ENCODE measurements around the gene RPTOR. TPM values are rescaled to one million over a fixed set of nuclear protein-coding genes. Genes with fewer than 3 reads are reported as not detected.

The RPTOR gene
- total RNA-seq, 1 experiment from 2014 or later, result 58.0 TPM

GRCh38 chr17:80780381-80781198 lies 236.0 kb downstream of the RPTOR start:
- Histone ChIP-seq H3K9me3 (ENCODE audit: control insufficient read depth, insufficient read depth, low read depth, low read length) (no peaks in the 10 kb centered on the region), H3K4me3 (ENCODE audit: low read depth in 2 of 2, low read length in 2 of 2) (no peak overlapping the region), H3K4me1 (ENCODE audit: control insufficient read depth, insufficient read depth, low read length) (peaks cover 5% of the 10 kb centered on the region; the same call in 1 of the 2 replicates), H3K27me3 (ENCODE audit: control insufficient read depth, insufficient read depth, low read length) (no peaks in the 10 kb centered on the region), H3K27ac (ENCODE audit: low read length) (no peak overlapping the region), H3K36me3 (ENCODE audit: control insufficient read depth, insufficient read depth, low read length) (no peaks in the 10 kb centered on the region)
- DNase-seq (ENCODE audit: low read depth, low spot score), result no peak
- in situ Hi-C loops (cut with HindIII; ENCODE audit: low pct_unique_long_range_greater_than_20kb, low sequenced_read_pairs) (no loop called here), intact Hi-C loops (cut with micrococcal nuclease; ENCODE audit: unreplicated experiment) (no loop called here)
- POLR2A ChIA-PET, result no interaction called here
- ATAC-seq, result no peak
- TF ChIP-seq, protein P1, sequence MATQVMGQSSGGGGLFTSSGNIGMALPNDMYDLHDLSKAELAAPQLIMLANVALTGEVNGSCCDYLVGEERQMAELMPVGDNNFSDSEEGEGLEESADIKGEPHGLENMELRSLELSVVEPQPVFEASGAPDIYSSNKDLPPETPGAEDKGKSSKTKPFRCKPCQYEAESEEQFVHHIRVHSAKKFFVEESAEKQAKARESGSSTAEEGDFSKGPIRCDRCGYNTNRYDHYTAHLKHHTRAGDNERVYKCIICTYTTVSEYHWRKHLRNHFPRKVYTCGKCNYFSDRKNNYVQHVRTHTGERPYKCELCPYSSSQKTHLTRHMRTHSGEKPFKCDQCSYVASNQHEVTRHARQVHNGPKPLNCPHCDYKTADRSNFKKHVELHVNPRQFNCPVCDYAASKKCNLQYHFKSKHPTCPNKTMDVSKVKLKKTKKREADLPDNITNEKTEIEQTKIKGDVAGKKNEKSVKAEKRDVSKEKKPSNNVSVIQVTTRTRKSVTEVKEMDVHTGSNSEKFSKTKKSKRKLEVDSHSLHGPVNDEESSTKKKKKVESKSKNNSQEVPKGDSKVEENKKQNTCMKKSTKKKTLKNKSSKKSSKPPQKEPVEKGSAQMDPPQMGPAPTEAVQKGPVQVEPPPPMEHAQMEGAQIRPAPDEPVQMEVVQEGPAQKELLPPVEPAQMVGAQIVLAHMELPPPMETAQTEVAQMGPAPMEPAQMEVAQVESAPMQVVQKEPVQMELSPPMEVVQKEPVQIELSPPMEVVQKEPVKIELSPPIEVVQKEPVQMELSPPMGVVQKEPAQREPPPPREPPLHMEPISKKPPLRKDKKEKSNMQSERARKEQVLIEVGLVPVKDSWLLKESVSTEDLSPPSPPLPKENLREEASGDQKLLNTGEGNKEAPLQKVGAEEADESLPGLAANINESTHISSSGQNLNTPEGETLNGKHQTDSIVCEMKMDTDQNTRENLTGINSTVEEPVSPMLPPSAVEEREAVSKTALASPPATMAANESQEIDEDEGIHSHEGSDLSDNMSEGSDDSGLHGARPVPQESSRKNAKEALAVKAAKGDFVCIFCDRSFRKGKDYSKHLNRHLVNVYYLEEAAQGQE (IDR thresholded peaks at IDR 0.05; ENCODE audit: insufficient read depth in 1 of 2, low read depth in 2 of 2, low read length in 1 of 2), result no peak
- no peak for TF ChIP-seq POLR2AphosphoS5 (IDR thresholded peaks at IDR 0.05; ENCODE audit: low read depth, low read length)
- TF ChIP-seq, protein P2, sequence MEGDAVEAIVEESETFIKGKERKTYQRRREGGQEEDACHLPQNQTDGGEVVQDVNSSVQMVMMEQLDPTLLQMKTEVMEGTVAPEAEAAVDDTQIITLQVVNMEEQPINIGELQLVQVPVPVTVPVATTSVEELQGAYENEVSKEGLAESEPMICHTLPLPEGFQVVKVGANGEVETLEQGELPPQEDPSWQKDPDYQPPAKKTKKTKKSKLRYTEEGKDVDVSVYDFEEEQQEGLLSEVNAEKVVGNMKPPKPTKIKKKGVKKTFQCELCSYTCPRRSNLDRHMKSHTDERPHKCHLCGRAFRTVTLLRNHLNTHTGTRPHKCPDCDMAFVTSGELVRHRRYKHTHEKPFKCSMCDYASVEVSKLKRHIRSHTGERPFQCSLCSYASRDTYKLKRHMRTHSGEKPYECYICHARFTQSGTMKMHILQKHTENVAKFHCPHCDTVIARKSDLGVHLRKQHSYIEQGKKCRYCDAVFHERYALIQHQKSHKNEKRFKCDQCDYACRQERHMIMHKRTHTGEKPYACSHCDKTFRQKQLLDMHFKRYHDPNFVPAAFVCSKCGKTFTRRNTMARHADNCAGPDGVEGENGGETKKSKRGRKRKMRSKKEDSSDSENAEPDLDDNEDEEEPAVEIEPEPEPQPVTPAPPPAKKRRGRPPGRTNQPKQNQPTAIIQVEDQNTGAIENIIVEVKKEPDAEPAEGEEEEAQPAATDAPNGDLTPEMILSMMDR (IDR thresholded peaks at IDR 0.05), result no peak
- TF ChIP-seq SIN3A (IDR thresholded peaks at IDR 0.05; ENCODE audit: borderline replicate concordance, insufficient read depth, low read depth, low read length), result no peak
- no peak for TF ChIP-seq TCF7L2 (IDR thresholded peaks at IDR 0.05; ENCODE audit: low read depth, low read length)
- CTCF ChIA-PET, result no interaction called here
- BruUV-seq (replicated peaks), result no TSS peak

DNA sequence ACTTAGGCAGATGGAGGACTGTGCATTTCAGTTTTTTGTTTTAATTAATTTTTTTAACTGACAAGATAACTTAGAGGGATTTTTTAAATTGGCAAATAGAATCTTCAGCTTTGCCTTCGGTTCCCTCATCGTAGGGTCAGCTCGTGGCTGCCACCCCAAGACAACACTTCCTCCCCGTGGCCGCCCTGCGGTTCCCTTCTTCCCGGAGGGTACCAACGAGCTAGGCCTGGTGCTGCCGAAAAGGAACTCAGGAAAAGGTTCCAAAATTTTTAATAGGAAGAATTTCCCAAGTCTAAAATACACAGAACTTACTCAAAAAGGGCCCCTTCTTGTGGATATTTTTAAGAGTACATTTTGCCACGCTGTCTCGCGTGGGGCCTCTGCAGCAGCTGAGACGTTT lies 236.6 kb downstream of the RPTOR start:
- H3K27ac ChIP-seq (ENCODE audit: low read length), result no peak overlapping the region
- CTCF ChIA-PET, result interaction anchor here (0.8 kb wide), 1 partner anchor 78 kb away, joined by 3 read pairs; no protein-coding TSS in a partner anchor

More for the DNA sequence above, 236.6 kb downstream of the RPTOR start:
- intact Hi-C loops (cut with micrococcal nuclease; ENCODE audit: unreplicated experiment), result no loop called here
- POLR2A ChIA-PET, result no interaction called here
- in situ Hi-C loops (cut with HindIII; ENCODE audit: low pct_unique_long_range_greater_than_20kb, low sequenced_read_pairs), result no loop called here
- Histone ChIP-seq H3K4me3 (ENCODE audit: low read depth in 2 of 2, low read length in 2 of 2) (no peak overlapping the region), H3K36me3 (ENCODE audit: control insufficient read depth, insufficient read depth, low read length) (no peaks in the 10 kb centered on the region), H3K4me1 (ENCODE audit: control insufficient read depth, insufficient read depth, low read length) (peaks cover 5% of the 10 kb centered on the region; the same call in 1 of the 2 replicates), H3K27me3 (ENCODE audit: control insufficient read depth, insufficient read depth, low read length) (no peaks in the 10 kb centered on the region), H3K9me3 (ENCODE audit: control insufficient read depth, insufficient read depth, low read depth, low read length) (no peaks in the 10 kb centered on the region)
- TF ChIP-seq SIN3A (IDR thresholded peaks at IDR 0.05; ENCODE audit: borderline replicate concordance, insufficient read depth, low read depth, low read length) (no peak), TCF7L2 (IDR thresholded peaks at IDR 0.05; ENCODE audit: low read depth, low read length) (no peak), POLR2AphosphoS5 (IDR thresholded peaks at IDR 0.05; ENCODE audit: low read depth, low read length) (no peak)
- TF ChIP-seq, protein P2 (IDR thresholded peaks at IDR 0.05), result no peak
- TF ChIP-seq, protein P1 (IDR thresholded peaks at IDR 0.05; ENCODE audit: insufficient read depth in 1 of 2, low read depth in 2 of 2, low read length in 1 of 2), result no peak
- no peak for DNase-seq (ENCODE audit: low read depth, low spot score)
- no TSS peak for BruUV-seq (replicated peaks)
- no peak for ATAC-seq
